ENCODE data around the gene SPSB2.

SPSB2 gene

DNA sequence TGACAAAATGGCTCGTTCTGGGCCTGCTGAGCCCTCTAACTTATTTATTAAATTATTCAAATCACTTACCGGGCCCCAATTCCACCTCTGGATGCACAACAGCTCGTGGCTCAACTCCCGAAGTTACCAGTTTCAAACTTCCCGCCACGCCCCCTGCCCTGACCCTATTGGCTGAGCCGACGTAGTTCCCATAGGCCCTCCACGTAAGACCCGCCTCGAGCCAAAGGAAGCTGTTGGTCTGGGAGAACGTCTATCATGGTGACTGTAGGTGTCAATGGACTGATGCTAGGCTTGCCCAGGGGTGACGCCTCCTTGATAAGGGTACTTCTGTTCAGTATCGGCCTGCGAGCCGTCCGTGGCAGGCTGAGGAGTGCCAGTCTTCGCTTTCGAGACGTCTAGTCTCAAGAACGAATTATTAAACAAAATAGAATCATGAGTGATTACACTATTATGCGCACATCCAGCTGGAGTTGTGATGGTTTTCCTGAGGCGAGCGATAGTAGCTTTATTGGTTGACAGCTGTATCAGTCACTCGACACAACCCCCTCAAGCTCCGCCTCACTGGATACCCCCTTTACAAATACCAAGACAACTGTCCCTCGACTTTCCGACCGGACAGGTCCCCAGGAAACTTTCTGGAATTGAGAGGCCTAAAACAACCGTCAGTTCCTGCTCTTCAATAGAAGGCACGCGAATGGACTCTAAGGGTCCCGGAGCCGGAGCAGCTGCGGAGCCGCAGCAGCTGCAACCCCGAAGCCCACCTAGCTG, 21.8 kb downstream of the SPSB2 start, which contains the start of gene CDCA3:
Gene CDCA3, minus strand, starts transcription at position 134 of the 768 bp plus-strand sequence. CDS start 334 bp downstream, outside the sequence.
- DNase-seq (ENCODE audit: low read depth) = peak; percentile 87

DNA sequence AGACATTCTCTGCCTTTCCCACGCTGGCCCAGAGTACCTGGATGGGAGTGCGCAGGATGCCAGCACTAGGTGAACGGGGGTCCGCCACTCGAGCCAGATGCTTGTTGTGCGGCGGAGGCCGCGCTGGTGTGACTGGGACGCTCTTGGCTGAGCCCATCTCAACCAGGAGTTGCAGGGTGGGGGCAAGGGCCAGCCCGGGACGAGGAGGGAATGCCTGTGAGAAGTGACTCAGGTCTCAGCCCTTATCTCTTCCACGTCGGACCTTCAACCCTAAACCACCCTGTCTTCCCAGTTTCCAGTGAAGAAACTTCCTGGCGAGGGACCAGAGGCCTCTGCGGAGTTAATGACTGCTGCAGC, 22.3 kb downstream of the SPSB2 start:
- DNase-seq (ENCODE audit: low read depth) = no peak

DNA sequence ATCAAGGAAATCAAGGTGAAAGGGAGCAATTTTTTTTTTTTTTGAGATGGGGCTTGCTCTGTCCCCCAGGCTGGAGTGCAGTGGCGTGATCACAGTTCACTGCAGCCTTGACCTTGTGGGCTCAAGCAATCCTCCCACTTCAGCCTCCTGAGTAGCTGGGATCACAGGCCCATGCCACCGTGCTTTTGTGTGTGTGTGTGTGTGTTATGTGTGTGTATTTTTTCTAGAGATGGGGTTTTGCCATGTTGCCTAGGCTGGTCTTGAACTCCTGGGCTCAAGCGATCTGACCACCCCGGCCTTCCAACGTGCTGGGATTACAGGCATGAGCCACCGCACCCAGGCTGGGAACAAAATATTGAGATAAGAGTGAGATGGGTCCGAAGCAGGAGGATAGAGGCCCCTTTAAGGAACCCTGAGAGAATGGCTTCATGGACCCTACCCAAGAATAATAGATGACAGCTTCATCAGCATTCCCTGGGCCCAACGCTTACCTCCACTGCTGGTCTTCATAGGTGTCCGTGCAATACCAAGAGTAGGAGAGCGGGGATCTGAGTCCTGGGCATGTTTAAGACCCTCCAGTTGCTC, 23.0 kb downstream of the SPSB2 start:
- DNase-seq (ENCODE audit: low read depth) = no peak

DNA sequence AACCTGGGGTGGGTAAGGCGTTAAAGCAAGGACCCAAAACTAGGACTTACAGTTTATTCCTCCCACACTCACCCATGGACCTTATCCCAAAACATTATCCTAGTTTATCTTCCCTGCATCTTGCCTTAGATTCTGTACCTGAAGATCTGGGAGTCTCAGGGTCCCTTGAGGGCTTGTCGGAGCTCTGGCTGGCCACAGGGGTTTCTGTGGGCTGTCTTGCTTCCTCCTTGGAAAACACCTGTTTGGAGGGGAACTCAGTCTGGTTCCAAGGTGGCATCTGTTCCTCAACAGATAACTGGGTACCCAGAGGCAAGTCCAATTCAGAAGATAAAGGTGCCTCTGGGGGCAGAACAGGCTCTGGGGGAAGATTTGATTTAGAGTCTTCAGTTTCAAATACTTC, 23.7 kb downstream of the SPSB2 start:
- DNase-seq (ENCODE audit: low read depth) = no peak

DNA sequence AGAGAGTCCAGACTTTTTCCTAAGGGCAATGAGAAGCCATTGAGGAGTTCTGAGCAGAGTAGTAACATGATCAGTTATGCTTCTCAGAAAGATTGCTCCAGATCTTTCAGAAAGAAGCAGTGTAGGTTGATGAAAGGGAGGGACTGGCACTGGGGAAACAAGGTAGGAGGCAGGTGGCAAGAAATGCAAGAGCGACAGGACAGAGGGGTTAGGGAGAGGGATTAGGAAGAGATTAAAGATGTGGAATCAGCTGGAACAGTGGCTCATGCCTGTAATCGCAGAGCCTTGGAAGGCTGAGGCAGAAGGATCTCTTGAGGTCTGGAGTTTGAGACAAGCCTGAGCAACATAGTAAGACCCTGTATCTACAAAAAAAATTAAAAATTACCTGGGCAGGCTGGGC, 25.4 kb downstream of the SPSB2 start:
- DNase-seq (ENCODE audit: low read depth) = no peak

DNA sequence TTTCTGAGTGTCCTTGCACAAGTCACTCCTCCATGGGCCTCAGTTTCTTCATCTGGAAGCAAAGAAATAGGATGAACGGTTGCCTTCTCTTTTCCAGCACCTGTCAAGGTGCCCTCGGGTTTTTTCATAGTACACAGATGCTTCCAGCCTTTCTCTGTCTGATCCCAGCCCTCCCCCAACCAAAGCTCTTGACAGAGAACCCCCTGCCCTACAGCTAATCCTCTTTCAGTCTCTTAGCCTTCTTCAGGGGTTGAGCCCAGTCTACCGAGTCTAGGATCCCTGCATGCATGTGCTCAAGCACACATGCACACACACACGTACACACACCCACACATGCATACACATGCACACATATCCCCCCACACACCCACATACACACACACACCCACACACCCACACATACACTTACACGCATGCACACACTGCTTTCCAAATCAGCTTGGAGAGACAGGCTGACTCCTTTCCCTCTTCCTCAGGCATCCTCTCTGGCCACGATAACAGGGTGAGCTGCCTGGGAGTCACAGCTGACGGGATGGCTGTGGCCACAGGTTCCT, 26.7 kb downstream of the SPSB2 start:
- no peak for DNase-seq (ENCODE audit: low read depth)

DNA sequence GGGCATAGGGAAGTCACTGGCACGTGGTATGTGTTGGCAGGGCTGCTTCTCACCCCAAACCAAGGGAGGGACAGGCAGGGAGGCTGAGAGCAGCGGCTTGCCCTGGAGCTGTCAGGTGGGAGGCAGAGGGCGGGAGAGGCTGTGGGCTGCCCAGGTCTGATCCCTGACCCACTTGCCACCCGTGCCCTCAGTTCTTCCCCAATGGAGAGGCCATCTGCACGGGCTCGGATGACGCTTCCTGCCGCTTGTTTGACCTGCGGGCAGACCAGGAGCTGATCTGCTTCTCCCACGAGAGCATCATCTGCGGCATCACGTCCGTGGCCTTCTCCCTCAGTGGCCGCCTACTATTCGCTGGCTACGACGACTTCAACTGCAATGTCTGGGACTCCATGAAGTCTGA, 27.7 kb downstream of the SPSB2 start:
- no peak for DNase-seq (ENCODE audit: low read depth)

DNA sequence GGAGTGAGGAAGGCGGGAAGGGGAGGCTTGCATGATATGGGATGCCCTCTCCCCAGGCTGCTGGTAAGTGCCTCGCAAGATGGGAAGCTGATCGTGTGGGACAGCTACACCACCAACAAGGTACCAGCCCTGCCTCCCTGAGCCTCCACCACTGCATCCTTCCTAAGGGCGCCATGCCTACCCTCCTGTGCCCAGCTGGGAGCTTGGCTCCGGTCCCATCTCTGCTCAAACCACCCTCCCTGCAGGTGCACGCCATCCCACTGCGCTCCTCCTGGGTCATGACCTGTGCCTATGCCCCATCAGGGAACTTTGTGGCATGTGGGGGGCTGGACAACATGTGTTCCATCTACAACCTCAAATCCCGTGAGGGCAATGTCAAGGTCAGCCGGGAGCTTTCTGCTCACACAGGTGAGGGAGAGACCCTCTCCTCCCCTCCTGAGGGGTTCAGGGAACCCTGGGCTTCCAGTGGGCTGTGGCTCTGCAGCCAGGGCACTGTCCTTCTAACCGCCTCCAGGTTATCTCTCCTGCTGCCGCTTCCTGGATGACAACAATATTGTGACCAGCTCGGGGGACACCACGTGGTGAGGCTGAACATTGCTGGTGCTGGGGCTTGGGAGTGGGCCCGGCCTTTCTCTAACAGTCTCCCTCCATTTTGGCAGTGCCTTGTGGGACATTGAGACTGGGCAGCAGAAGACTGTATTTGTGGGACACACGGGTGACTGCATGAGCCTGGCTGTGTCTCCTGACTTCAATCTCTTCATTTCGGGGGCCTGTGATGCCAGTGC, 29.8 kb downstream of the SPSB2 start:
- DNase-seq (ENCODE audit: low read depth) = no peak

DNA sequence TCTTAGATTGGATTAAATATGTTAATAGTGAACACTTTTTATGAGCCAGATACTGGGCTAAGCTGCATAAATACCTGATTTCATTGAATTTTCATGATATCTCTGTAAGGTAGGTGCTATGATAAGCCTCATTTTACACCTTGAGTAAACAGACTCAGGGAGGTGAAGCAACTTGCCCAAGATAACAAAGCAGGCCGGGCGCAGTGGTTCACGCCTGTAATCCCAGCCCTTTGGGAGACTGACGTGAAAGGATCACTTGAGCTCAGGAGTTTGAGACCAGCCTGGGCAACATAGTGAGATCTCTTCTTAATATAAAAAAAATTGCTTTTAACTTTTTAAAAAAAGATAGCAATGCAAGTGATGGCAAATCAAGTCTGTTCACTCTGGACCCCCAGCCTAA, 31.0 kb downstream of the SPSB2 start:
- DNase-seq (ENCODE audit: low read depth) = no peak

DNA sequence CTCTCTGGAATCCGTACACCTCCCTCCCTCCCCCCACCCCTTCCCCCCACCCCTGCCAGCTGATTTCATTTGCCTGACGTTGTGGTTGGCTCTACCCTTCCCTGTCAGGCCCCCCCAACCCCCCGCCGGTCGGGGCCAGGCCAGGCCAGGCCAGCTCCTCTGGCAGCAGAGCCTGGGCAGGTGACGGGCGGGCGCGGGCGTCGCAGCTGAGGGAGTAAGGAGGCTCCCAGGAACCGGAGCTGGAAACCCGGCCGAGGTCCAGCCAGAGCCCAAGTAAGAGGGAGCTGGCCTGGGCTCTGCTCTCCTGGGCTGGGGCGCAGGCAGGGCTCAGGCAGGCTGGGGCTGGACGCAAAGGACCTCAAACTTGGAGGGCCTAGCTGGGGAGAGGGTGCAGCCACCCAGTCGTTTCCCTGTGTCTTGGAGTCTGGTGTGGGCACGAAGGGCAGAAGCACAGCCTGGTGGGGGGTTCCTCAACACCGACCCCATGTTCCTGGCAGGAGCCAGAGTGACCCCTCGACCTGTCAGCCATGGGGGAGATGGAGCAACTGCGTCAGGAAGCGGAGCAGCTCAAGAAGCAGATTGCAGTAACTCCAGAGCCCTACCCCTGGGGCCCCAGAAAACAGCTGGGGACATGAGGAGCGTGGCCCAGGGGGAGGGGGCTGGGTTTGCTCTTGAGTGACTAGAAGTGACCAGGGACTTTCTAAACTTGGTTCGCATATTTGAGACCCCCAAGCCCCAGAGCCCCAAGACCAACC, 32.2 kb downstream of the SPSB2 start, which contains the start of gene GNB3:
Gene GNB3, plus strand, starts transcription at position 165 of the 755 bp plus-strand sequence. Its CDS starts 363 bp downstream, at position 528.
- DNase-seq (ENCODE audit: low read depth) = no peak

DNA sequence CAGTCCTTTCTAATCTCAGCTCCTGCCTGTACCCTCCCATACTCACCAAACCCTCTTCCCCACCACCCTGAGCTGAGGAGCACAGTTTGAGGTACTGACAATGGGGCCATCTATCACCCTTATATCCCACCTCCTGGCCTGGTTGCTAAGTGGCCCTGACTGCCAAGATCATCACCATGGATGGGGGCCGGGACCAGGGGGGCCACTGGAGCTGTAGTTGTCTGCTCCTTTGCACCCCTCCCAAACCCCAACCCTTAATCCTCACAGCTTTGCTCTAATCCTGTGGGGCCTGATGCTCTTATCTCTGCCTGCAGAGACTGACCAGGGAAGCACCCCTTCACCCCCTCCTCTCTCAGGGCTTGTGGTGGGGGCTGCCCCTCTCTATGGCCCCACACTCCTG, 32.8 kb downstream of the SPSB2 start:
- DNase-seq (ENCODE audit: low read depth) = no peak

DNA sequence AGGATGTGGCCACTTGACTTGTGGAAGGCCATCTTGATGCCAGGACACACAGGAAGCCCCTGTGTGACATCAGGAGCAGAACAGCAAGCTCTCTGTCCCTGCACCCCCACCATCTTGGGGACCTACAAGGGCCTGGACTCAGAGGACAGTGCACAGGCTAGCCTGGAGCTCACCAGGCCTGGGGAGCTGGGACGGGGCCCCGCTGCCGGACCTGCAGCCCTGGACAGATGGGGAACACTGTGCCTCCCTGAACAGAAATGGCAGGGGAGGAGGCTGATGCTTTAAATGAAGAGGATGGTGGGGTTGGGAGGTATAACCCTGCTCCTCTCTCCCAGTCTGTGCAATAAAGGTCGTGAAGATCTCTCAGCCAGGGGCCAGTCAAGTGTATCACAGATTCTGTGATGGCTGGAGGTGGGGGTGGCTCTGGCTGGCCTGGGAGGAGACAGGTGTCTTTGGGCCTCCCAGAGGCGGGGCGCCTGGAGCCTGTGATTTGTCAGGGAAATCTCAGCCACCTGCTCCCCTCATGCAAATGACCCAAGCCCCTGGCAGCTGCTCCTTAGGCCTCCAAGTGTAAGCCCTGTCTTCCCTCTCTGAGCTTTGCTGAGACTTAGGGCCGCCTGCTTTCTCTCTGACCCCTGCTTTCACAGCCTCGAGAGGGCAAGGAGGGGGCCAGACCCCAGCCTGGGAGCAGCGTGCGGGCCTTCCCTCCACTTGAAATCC, 33.5 kb downstream of the SPSB2 start:
- DNase-seq (ENCODE audit: low read depth) = no peak

DNA sequence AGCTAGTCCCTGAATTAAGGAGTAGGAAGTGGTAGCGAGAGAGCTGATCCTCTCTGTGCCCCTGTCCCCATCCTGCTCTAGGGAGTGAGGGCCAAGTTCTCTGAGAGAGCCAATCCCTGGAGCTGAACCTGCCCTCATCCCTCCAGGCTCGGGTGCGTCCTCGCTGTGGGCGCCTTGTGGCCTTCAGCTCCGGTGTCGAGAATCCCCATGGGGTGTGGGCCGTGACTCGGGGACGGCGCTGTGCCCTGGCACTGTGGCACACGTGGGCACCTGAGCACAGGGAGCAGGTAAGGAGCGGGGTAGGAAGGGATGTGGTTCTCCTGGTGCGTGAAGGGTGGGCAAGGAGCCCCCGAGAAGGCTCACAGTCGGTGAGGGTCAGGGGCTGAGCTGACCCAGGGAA, 34.2 kb downstream of the SPSB2 start:
- DNase-seq (ENCODE audit: low read depth) = no peak

DNA sequence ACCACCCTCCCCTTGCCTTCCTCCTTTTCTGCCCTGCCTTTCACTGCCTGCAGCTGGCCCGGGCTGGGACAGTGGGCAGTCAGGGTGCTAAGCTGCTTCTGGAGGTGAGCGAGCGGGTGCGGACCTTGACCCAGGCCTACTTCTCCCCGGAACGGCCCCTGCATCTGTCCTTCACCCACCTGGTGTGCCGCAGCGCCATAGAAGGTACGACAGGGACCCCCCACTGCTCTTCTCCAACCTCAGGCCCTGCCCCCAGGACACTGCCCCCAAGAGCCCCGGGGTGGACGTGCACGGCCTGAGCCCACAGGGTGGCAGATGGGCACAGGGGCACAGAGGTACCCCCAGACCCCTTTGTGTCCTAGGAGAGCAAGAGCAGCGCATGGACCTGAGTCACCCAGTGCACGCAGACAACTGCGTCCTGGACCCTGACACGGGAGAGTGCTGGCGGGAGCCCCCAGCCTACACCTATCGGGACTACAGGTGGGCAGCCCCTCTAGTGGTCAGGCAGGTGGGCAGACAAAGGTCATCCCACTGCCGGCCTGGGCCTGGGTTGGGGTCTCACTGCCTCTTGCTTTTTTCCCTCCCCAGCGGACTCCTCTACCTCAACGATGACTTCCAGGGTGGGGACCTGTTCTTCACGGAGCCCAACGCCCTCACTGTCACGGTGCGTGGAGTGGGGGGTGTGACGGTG, 35.6 kb downstream of the SPSB2 start:
- no peak for DNase-seq (ENCODE audit: low read depth)

DNA sequence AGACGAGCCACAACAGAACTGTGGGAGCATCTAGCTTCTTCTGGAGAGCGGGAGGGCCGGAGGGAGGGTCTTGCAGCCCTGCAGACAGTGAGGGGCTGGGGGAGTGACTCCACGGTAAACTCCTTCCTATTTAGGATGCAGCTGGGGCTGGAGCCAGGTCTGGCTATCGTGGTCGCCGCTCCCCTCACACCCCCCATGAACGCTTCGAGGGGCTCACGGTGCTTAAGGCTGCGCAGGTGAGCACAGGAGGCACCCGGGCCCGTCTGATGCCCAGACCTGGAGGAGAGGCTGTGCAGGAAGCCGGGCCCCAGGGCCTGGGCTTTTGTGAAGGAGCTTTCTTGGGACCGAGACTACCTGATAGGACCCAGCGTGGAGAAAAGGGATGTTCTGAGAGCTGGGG, 36.3 kb downstream of the SPSB2 start:
- no peak for DNase-seq (ENCODE audit: low read depth)

DNA sequence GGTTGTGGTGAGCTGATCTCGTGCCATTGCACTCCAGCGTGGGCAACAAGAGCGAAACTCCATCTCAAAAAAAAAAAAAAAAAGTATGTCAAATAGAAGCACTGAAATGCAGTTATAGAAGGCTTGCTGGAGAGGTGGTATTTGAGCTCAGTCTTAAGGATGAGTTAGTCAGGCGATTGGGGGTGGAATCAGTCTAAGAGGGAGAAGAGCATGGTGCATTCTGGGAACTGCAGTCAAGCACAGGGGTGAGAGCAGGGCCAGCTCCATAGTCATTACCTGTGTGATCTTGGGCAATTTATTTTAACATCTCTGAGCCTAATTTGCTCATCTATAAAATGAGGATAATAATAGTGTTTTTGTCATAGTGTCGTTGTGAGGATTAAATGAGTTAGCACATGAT, 38.2 kb downstream of the SPSB2 start:
- no peak for DNase-seq (ENCODE audit: low read depth)

DNA sequence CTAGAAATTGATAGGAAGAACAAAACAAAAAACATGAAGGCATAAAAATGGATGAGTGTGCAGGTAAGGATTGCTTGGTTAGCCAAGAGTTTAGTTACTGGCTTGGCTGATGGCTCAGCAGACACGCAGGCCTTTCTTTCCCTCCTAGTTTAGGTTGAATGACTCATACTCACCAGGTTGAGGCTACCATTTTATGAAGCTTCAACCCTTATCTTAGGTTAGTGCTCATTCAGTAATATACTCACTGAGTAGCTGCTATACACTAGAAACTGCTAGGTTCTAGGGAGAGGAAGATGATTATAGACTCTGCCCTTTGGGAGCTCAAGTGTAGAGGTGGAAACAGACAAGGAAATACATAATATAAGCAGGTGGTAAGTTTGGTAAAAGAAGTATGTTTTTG, 38.8 kb downstream of the SPSB2 start:
- DNase-seq (ENCODE audit: low read depth) = no peak

DNA sequence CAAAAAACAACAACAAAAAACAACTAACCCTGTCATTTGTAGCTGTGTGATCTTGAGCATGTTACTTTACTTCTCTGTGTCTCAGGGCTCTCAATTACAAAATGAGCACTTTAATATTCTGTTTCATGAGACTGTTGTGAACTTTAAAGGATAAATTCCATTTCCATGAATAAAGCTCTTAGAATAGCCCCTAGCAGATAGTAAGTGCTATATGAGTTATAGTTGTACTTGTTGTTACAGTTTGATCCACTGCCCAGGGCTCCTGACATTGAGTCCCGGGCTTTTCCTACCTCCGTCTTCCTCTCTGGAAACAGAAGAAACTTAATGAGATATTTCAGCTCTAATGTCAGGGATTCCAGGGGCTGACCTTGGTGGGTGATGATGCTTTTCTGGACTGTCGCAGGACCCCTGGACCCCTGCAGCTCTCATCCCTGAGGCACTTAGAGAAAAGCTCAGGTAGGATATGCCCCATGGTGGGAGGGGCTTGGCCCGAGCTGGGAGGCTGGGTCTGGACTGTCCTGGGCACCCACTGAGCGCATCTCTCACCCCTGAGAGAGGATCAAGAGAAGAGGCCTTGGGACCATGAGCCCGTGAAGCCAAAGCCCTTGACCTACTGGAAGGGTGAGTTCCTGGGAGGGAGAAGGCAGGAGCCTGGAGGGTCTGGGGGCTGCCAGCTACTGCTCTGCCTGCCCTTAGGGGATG, 39.8 kb downstream of the SPSB2 start:
- no peak for DNase-seq (ENCODE audit: low read depth)

DNA sequence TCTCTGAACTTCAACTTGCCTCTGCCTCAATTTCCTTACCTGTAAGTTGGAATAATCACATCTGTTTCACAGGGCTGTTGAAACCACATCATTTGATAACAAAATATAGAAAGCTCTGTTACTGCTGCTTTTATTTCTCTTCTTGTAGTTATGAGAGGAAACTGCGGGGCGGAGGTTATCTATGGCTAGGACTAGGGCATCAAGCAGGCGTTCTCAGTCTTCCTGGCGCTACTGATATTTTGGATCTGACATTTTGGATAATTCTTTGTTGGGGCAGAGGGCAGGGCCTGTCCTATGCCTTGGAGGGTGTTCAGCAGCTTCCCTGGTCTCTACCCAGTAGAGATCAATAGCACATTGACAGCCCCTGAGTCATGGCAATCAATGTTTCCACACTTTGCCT, 41.0 kb downstream of the SPSB2 start:
- no peak for DNase-seq (ENCODE audit: low read depth)

DNA sequence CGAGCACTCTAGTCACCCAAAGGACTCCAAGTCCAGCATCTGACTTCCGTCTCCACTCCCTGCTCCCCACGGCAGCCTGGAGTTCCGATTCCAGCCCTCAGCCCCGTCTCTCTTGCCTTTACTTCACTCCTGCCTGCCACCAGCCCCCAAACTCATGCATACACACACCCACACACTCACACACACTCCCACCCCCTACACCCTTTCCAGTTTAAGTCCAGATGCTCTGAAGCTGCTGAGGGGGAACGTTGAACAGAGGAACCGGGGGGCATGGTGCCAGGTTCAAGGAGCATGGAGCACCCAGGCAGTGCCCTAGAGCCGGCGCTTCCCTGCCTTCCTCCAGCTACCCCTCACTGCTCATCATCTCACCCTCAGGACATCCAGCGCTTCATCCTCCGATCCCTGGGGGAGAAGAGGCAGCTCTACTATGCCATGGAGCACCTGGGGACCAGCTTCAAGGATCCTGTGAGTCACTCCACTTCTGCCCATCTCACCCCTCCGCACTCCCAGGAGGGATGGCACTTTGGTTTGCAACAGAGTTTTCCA, 41.6 kb downstream of the SPSB2 start:
- no peak for DNase-seq (ENCODE audit: low read depth)
